ENCODE measurements around the gene GM2A. TPM values are rescaled to one million over a fixed set of nuclear protein-coding genes. Genes with fewer than 3 reads are reported as not detected.

Gene GM2A
- total RNA-seq, 1 experiment from 2014 or later, result 18.3 TPM

DNA sequence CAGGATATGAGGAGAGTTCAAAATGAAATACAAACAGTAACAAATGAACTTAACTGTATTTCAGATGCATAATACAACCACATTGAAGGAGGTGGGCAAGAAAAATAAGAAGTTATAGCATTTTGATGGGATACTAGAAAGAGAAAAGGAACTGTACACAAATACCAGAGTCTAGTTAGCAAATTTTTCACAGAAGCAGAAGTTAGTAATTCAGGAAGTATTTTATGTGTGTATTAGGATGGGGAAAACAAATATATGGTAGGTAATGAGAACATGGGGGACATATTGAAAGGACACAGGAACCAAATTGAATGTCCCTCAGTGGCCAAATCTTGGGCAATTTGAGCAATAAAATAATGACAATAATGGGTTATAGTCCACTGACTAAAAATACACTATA is 18.4 kb downstream of the GM2A start:
- in situ Hi-C loops (cut with HindIII; ENCODE audit: low pct_unique_long_range_greater_than_20kb, low sequenced_read_pairs), result no loop called here
- no peak for DNase-seq (ENCODE audit: low read depth)

DNA sequence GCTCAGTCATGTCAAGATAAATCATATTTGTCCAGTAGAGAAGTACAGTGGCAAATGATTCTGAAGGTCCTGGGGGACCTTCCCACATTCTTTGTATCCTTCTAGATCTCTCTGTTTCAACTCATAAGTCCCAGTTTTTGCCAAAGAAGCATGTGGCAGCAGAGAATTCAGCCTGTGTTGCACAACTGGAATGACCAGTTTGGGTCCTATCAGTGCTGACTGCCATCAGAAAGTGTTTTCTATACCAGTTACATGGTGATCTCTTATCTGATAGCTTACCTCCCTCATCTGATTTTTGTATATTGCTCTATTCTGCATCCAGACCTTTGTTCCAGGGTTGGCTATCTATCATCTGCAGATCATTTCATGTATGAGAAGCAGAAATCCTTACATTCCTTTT is 21.7 kb downstream of the GM2A start:
- DNase-seq (ENCODE audit: low read depth), result no peak
- in situ Hi-C loops (cut with HindIII; ENCODE audit: low pct_unique_long_range_greater_than_20kb, low sequenced_read_pairs), result no loop called here

DNA sequence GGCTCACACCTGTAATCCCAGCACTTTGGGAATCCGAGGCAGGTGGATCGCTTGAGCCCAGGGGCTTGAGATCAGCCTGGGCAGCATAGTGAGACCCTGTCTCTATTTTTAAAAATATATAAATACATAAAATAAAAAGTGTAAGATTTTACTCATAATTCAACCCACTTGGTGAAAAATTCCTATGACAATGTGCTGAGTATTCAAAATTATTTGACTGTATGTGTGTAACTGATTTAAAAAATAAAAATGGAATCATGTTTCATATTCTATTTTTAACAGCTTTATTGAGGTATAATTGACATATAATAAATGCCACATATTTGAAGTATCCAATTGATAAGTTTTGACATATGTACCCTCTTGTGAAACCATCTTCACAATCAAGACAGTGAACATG is 22.8 kb downstream of the GM2A start:
- in situ Hi-C loops (cut with HindIII; ENCODE audit: low pct_unique_long_range_greater_than_20kb, low sequenced_read_pairs), result no loop called here
- no peak for DNase-seq (ENCODE audit: low read depth)

DNA sequence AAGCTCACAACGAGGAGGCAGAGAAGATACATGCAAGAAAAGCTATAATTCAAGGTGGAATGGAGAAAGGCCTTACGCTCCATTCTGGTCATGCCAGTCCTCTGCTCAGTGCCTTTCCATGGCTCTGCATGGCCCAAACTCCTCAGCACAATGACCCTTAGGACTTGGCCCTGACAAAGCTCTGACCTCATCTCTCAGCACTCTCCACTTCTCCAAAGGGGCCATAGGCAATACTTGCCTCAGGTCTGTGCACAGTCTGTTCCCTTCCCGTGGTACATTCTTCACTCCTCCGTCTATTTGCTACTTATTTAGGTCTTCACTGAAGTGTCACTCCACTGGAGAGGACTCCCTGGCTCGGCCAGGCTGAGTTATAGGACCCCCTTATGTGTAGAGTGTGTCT is 25.9 kb downstream of the GM2A start:
- in situ Hi-C loops (cut with HindIII; ENCODE audit: low pct_unique_long_range_greater_than_20kb, low sequenced_read_pairs), result no loop called here
- DNase-seq (ENCODE audit: low read depth), result no peak

DNA sequence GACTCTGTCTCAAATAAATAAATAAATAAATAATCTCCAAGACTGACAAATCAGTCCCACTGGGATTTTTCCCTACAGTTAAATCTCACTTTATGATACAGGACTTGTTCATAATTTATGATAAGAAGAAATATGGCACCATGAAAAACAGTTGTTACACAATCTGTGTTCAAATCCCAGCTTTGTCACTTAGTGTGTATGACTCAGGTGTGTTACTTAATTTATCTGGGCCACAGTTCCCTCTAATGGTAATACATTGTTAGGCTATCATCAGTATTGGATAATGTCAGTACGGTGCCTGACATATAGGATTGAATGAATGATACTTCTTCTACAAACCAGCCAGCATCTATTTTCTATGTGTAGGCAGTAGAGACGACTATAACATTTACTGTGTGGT is 27.5 kb downstream of the GM2A start:
- in situ Hi-C loops (cut with HindIII; ENCODE audit: low pct_unique_long_range_greater_than_20kb, low sequenced_read_pairs), result no loop called here
- DNase-seq (ENCODE audit: low read depth), result no peak

DNA sequence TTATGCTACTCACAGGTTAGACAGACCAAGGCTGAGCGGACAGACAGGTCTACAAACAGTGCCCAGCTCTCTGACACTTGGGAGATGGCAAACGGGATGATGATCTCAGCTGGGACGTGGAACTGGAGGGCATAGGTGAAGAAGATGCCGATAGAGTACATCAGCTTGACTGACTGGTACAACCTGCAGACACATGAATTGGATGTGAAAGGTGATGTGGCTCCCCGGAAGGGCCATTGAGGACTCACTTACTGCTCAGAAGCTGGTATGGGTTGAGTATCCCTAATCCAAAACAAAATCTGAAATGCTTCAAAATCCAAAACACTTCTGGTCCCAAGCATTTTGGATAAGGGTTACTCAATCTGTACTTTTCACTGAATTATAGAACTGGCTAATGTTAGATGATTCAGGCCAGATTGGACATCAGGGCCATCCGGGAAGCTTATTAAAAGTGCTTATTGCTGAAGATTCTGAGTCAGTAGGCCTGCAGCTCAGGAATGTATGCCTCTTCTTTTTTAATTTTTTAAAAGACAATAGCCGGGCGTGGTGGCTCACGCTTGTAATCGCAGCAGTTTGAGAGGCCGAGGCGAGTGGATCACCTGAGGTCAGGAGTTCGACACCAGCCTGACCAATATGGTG is 28.1 kb downstream of the GM2A start:
- DNase-seq (ENCODE audit: low read depth), result no peak
- in situ Hi-C loops (cut with HindIII; ENCODE audit: low pct_unique_long_range_greater_than_20kb, low sequenced_read_pairs), result no loop called here

- no peak for DNase-seq (ENCODE audit: low read depth)
- in situ Hi-C loops (cut with HindIII; ENCODE audit: low pct_unique_long_range_greater_than_20kb, low sequenced_read_pairs), result no loop called here
These were observed 30.3 kb downstream of the GM2A start for GRCh38 chr5:151283120-151283825.

- DNase-seq (ENCODE audit: low read depth), result no peak
- in situ Hi-C loops (cut with HindIII; ENCODE audit: low pct_unique_long_range_greater_than_20kb, low sequenced_read_pairs), result no loop called here
These were observed 31.5 kb downstream of the GM2A start for GRCh38 chr5:151284392-151284967.

GRCh38 chr5:151285683-151286082 is 32.7 kb downstream of the GM2A start:
- in situ Hi-C loops (cut with HindIII; ENCODE audit: low pct_unique_long_range_greater_than_20kb, low sequenced_read_pairs), result no loop called here
- DNase-seq (ENCODE audit: low read depth), result no peak

DNA sequence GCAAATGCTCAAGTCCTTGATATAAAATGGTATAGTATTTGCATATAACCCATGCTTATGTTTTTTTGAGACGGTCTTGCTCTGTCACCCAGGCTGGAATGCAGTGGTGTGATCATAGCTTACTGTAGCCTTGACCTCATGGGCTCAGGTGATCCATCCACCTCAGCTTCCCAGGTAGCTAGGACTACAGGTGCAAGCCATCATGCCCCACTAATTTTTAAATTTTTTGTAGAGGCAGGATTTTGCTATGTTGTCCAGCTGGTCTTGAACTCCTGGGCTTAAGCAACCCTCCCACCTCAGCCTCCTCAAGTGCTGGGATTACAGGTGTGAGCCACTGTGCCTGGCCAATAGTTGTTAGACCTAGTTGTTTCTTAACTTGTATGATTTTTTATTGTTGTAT is 33.3 kb downstream of the GM2A start:
- no peak for DNase-seq (ENCODE audit: low read depth)
- in situ Hi-C loops (cut with HindIII; ENCODE audit: low pct_unique_long_range_greater_than_20kb, low sequenced_read_pairs), result no loop called here

DNA sequence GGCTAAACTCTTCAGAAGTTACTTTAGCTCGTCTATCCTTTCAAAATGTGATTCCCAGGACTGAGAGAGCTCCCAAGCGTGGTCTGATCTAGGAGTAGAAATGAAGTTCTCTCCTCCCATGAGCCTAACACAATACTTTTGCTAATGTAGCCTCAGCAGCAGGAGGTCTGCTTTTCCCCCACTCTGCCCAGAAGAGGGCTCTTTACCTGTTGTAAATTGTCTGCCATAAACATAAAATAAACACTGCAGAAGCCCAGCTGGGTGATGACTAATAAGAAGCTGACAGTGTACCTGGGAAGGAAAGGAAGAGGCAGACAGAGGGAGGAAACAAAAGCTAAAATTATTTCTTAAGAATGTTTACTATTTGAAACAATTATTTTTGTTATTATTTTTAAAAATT is 35.2 kb downstream of the GM2A start:
- in situ Hi-C loops (cut with HindIII; ENCODE audit: low pct_unique_long_range_greater_than_20kb, low sequenced_read_pairs), result no loop called here
- DNase-seq (ENCODE audit: low read depth), result peak; percentile 22

GRCh38 chr5:151293624-151294023 is 40.6 kb downstream of the GM2A start:
- in situ Hi-C loops (cut with HindIII; ENCODE audit: low pct_unique_long_range_greater_than_20kb, low sequenced_read_pairs), result no loop called here
- DNase-seq (ENCODE audit: low read depth), result no peak

- in situ Hi-C loops (cut with HindIII; ENCODE audit: low pct_unique_long_range_greater_than_20kb, low sequenced_read_pairs), result no loop called here
- DNase-seq (ENCODE audit: low read depth), result no peak
These were observed 42.2 kb downstream of the GM2A start for GRCh38 chr5:151295138-151295537.

DNA sequence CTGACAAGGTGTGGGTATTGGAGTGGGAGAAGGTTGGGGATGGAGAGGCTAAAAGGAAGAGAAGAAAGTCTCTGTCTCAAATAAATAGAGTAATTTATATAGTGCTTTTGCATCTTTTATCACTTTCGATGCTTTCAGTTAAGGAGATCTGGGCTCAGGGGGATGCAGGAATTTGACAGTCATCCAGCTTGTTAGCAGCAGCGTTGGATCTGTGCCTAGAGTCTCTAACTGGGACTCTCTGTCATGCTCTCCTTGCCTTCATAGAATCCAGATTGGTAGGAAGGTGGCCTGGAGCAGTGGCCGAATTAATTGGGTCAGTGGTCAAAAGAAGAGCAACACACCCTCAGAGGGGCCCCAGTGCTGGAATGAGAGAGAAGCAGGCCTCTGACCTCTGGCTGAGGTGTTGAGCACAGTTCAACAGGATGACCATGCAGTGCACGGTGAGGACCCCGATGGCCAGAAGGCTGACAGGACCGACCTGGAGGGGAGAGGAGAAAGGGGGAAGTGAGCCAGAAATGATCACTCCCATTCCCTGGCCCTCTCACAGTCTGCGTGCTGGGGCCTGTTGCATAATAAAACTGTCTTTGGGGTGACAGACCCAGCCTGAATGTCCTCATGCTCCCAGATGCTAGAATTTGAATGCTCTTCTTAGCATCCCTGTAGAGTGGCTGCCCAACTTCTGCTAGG is 42.9 kb downstream of the GM2A start:
- in situ Hi-C loops (cut with HindIII; ENCODE audit: low pct_unique_long_range_greater_than_20kb, low sequenced_read_pairs), result no loop called here

GRCh38 chr5:151296478-151296830 is 43.5 kb downstream of the GM2A start:
- in situ Hi-C loops (cut with HindIII; ENCODE audit: low pct_unique_long_range_greater_than_20kb, low sequenced_read_pairs), result no loop called here
- no peak for DNase-seq (ENCODE audit: low read depth)

More for the DNA sequence above, 42.9 kb downstream of the GM2A start:
- DNase-seq (ENCODE audit: low read depth), result no peak

DNA sequence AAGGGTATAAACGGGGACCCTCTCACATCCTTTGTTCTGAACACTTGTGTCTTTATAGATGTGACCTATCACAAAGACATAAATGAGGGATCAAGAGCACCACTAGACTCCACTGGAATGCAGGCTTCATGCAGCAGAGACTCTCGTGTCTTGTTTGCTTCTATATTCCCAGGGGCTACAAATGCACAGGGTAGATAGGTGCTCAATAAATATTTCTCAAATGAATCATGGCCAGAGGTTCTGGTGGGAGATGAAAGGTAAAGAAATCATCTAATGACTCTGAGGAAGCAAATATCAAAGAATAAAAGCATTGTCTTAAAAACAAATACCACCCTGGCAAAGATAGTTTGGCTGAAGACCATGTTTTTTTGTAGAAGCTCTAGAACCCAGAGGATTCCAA is 44.0 kb downstream of the GM2A start:
- no peak for DNase-seq (ENCODE audit: low read depth)
- in situ Hi-C loops (cut with HindIII; ENCODE audit: low pct_unique_long_range_greater_than_20kb, low sequenced_read_pairs), result no loop called here

- in situ Hi-C loops (cut with HindIII; ENCODE audit: low pct_unique_long_range_greater_than_20kb, low sequenced_read_pairs), result no loop called here
- peak; percentile 16 for DNase-seq (ENCODE audit: low read depth)
These were observed 45.3 kb downstream of the GM2A start for GRCh38 chr5:151298063-151298855.

DNA sequence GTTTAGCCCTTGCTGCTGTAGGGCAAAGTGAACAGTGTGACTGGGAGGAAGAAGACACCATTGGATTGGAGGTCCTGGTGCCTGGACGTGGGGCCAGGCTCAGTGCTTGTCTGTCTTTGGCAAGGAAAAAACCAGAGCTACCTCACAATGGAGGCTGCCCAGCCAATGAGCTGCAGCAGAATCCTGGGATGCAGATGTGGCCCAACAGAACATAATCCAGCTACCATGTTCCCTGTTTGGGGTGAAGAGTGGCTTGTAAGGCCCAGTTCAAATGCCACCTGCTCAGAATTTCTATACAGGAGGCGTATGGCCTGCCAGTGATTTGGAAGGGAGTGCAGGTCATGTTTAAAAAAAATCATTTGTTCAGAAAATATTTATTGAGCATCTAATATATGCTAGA is 50.7 kb downstream of the GM2A start, which contains the start of gene SLC36A3:
Gene SLC36A3 (minus strand): TSS at position 101 of the 400 bp plus-strand sequence. CDS start 412 bp downstream, outside the sequence.
- DNase-seq (ENCODE audit: low read depth), result no peak
- in situ Hi-C loops (cut with HindIII; ENCODE audit: low pct_unique_long_range_greater_than_20kb, low sequenced_read_pairs), result no loop called here

Data from Caki2 (cell line).